Fibroblast of gingiva (primary cell): ENCODE data around the gene CRTAC1.

Experiments
- DNase-seq: peaks from one replicate; pipeline ENCODE4 v3.0.0-alpha.2; 2011; ENCODE audit warnings: low read depth

The CRTAC1 gene

GRCh38 chr10:97923476-97923875 lies 106.9 kb downstream of the CRTAC1 start:
- DNase-seq: no peak

- no peak for DNase-seq
Measured at GRCh38 chr10:97923057-97923456, 107.4 kb downstream of the CRTAC1 start.

DNA sequence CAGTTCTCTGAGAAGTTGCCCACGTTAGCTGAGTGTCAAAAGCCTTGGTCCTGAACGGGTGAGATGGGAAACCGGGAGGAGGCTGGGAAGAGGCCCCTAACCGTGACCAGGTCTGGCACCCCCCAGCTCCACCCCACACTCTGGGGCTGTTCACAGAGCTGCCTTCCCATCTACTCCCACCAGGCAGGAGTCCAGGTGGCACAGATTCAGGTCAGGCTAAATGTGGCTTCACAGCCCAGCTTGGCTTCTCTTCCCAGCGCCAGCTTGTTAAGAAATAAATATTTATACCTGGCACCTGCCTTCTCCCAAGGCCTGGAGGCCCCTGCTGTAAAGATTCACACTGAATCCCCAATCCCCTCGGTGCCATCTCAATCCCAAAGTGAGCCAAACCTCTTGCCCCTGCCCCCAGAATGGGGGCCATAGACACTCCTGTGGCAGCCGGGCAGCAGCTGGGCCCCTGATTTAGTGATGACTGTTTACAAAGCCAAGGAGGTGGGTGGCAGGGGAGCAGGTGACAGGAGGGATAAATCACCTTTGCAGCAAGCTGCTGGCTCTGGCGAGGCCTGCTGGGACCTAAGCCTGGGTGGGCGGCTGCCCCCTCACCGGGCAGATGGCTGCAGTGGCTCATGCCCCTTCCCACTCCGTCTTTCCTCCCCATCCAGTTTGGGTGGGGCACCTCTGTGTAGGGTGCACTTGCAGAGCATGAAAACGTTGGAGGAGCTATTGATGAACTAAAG lies 108.2 kb downstream of the CRTAC1 start:
- DNase-seq: no peak

DNA sequence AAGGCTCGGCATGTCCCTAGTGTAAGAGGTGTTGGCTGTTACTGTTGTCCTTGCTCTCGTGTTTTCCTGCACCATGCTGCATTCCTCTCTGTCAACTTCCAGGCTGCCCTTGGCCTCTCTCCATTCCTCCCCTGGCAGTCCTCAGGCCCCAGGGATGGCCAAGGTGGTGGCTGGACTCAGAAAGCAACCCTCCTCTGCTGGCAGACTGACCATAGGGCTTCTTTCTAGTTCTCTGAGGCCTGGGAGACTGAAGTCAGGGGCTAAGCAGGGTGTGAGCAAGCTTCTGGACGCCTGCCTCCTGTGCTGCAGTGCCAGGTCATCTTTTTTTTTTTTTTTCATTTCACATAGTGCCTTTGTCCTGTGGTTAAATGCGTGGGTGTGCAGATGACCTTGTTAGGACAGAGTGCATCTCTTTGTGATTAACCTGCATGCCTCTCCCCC lies 108.8 kb downstream of the CRTAC1 start:
- no peak for DNase-seq

DNA sequence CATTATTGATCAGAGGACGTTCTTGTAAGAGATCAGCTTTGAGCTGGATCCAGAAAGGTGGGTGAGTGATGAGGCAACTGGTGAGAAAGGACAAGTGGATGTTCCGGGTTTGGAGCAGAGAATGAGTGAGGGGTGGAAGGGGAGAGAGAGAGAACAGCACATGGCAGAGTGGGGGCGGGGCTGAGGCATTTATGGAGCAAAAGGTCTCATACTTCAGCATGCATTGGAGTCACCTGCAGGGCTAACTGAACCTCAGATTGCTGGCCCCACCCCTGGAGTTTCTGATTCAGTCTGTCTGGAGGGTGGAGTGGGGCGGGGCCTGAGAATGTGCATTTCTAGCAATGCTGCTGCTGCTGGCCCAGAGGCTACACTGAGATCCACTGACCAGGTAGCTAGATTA lies 109.6 kb downstream of the CRTAC1 start:
- no peak for DNase-seq

- no peak for DNase-seq
Measured at GRCh38 chr10:97919012-97919411, 111.4 kb downstream of the CRTAC1 start.

GRCh38 chr10:97916586-97916985 lies 113.8 kb downstream of the CRTAC1 start:
- DNase-seq: peak; percentile 50

GRCh38 chr10:97915346-97916131 lies 114.9 kb downstream of the CRTAC1 start:
- DNase-seq: no peak

- DNase-seq: peak; percentile 36
Measured at GRCh38 chr10:97914837-97915211, 115.6 kb downstream of the CRTAC1 start.

- no peak for DNase-seq
Measured at GRCh38 chr10:97914171-97914836, 116.1 kb downstream of the CRTAC1 start.

DNA sequence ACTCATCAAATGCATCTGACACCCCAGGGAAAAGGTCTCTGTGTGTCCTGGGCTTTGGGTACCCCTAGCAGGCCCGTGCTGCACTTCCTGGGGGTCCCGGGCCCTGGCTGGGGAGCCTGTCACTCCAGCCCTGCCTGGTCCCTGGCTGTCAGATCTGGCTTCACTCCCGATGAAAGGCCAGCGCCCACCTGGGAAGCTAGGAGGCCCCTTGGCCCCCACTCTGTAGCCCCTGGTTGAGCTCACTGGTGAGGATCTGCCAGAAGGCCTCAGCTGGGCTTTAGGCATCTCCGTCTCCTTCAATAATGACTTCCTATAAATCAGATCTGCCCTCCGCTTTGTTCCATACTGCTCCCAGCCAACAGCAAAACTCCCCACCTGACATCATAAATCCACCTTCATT lies 116.8 kb downstream of the CRTAC1 start:
- DNase-seq: no peak

DNA sequence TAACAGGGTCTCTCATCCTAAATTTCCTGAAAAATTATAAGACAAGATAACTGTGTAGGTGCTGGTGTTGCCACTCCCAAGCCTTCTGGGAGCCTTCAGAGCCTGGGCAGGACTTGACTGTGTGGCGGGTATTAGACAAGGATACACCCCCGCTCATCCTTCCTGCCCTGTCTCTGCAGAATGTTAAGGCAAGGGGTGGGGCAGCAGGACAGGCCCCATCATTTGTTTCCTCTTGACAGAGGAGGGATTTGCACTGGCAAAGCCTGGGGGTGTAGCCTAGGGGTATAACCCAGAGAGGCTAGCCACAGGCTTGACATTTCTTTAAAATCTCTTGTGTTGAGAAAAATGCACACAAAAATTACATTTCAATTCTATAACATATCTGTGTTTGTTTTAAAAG lies 117.2 kb downstream of the CRTAC1 start:
- DNase-seq: no peak

DNA sequence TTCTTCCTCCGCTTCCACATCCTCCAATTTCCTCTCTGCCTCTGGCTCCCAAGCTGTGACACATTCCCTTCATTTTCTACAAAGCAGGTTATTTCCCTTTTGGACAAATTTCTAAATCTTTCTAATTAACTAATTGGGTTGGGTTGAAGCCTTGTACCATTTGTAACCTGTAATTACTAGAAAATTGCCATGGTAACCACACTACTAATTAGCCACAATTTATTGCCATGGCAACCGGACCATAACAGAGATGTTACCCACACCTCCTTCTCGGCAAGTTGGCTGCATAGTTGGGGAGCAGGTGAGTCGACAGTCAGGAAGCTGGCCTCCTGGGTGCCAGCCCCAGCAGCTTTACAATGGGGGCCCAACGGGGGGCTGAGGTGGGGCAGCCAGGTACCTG lies 119.2 kb downstream of the CRTAC1 start:
- no peak for DNase-seq

- no peak for DNase-seq
Measured at GRCh38 chr10:97910661-97911060, 119.8 kb downstream of the CRTAC1 start.

DNA sequence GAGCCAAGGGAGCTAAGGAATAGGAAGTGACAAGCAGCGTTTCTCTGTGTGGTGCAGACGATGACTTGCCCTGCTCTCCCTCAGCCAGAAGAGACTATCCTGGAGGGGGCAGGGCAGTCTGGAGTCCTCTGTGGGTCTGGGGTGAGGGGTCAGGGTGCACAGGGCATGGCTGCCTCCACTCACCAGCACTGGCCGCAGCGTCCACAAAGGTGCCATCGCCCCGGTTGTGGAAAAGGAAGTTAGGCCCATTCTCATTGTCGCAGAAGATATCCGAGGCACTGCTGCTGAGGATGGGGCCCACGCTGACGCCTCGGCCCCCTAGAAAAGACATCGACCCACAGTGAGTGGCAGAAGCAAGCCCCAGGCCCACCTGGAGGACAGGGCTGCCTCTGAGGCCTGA lies 122.6 kb downstream of the CRTAC1 start:
- DNase-seq: no peak

- no peak for DNase-seq
Measured at GRCh38 chr10:97907211-97907610, 123.2 kb downstream of the CRTAC1 start.

- DNase-seq: no peak
Measured at GRCh38 chr10:97905276-97905675, 125.1 kb downstream of the CRTAC1 start.

- DNase-seq: no peak
Measured at GRCh38 chr10:97904576-97904975, 125.8 kb downstream of the CRTAC1 start.

DNA sequence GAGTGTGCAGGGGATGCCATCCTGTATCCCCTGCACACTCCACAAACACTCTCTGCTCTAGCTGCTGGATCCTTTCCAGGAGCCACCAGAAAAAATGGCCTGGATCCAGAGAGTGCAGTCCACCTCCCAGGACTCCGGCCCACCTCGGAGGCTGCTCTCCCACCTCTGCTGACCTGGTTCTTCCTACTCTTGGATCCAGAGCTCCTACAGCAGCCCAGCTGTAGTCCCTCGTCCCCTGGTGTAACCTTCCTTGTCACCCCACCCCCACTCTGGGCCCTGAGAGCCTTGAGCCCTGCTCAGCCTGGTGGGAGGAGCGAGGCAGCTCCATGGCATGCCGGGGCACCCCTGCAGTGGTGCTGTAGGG lies 126.4 kb downstream of the CRTAC1 start:
- DNase-seq: no peak

- DNase-seq: no peak
Measured at GRCh38 chr10:97903128-97904017, 127.0 kb downstream of the CRTAC1 start.

GRCh38 chr10:97901381-97901780 lies 129.0 kb downstream of the CRTAC1 start:
- DNase-seq: no peak

GRCh38 chr10:97898429-97898828 lies 132.0 kb downstream of the CRTAC1 start:
- DNase-seq: no peak
